A549 (cell line): ENCODE measurements around the gene YAE1. TPM values are rescaled to one million over a fixed set of nuclear protein-coding genes. Genes with fewer than 3 reads are reported as not detected.
"Not testable (repeated sequence)": the region's sequence is repeated elsewhere in the genome, so short reads cannot be mapped to it uniquely, and the experiment has no call there.

Experiments used
- ATAC-seq, 2 experiments: fragments of 200-7000 bp in 1 of 2; fragments of >200 bp in 1 of 2; cut with Nextera tagmentation in 1 of 2; cut with Tn5 transposase in 1 of 2; 3 replicates each; pipeline versions ENCODE4 v1.8.0 to v1.9.1; 2018 to 2020; ENCODE audit warnings: mild to moderate bottlenecking in 1 of 2, moderate library complexity in 1 of 2
- CTCF ChIA-PET: fragments of 300-600 bp; sonication (Branson Sonifier 250); formaldehyde crosslinking; extraction: SDS; loops from one replicate; lab custom pipeline; 2021; ENCODE audit warnings: antibody characterized with exemption, inconsistent platforms; lab: Yijun Ruan, JAX
- POLR2A ChIA-PET: fragments of 350-600 bp; formaldehyde crosslinking; extraction: SDS; loops from one replicate; lab custom pipeline; 2021; ENCODE audit warnings: antibody characterized with exemption, inconsistent platforms; lab: Yijun Ruan, JAX
- DNase-seq, 2 experiments: peaks; one replicate each; pipeline versions ENCODE4 v3.0.0 to v3.0.0-alpha.2; 2011 to 2016; ENCODE audit warnings: low read depth in 1 of 2, low spot score in 1 of 2
- FAIRE-seq: peaks from 2 replicates; lab custom pipeline; 2011; peaks lifted over from hg19 to GRCh38; lab: Jason Lieb, UNC
- H3K27ac ChIP-seq, 2 experiments: fragments of >200 bp; sonication (Bioruptor Twin); formaldehyde crosslinking; 3 replicates each; pipeline ENCODE4 v1.5.1; 2016 to 2017
- H3K4me1 ChIP-seq: fragments of >200 bp; sonication (Bioruptor Twin); formaldehyde crosslinking; 3 replicates; pipeline ENCODE4 v1.6.1; 2016
- H3K4me2 ChIP-seq: fragments of >200 bp; sonication (Bioruptor Twin); formaldehyde crosslinking; 3 replicates; pipeline ENCODE4 v1.6.1; 2016
- H3K4me3 ChIP-seq: fragments of >200 bp; sonication (Bioruptor Twin); formaldehyde crosslinking; 3 replicates; pipeline ENCODE4 v1.5.1; 2016
- H3K9me3 ChIP-seq: fragments of >200 bp; sonication (Bioruptor Twin); formaldehyde crosslinking; 3 replicates; pipeline ENCODE4 v1.6.1; 2016
- ATOH8 ChIP-seq: fragments of 250-450 bp; sonication (Bioruptor Pico); IDR thresholded peaks from 2 replicates; pipeline ENCODE4 v1.5.0; 2020; ENCODE audit warnings: low read depth, mild to moderate bottlenecking, moderate library complexity
- BCL3 ChIP-seq: fragments of >200 bp; sonication (Bioruptor Twin); formaldehyde crosslinking; IDR thresholded peaks from 3 replicates; pipeline ENCODE4 v1.6.1; 2016
- BHLHE40 ChIP-seq: IDR thresholded peaks from 2 replicates; pipeline ENCODE4 v1.6.1; 2012; ENCODE audit warnings: low read depth, low read length, inconsistent platforms
- CBX8 ChIP-seq: fragments of 200-600 bp; sonication (generic); IDR thresholded peaks from 2 replicates; pipeline ENCODE4 v1.6.1; 2016
- CEBPB ChIP-seq, 2 experiments: fragments of >200 bp in 1 of 2; sonication (Bioruptor Twin) in 1 of 2; formaldehyde crosslinking in 1 of 2; IDR thresholded peaks; 2 replicates each; pipeline ENCODE4 v1.6.1; 2012 to 2016
- CHD2 ChIP-seq: fragments of 150-350 bp; IDR thresholded peaks from 2 replicates; pipeline ENCODE4 v1.6.1; 2014; ENCODE audit warnings: low read length; ENCODE audit not compliant: partially characterized antibody
- CHD4 ChIP-seq: fragments of 200-600 bp; sonication (generic); IDR thresholded peaks from 2 replicates; pipeline ENCODE4 v1.6.1; 2016; ENCODE audit warnings: antibody characterized with exemption, mild to moderate bottlenecking, borderline replicate concordance
- E2F6 ChIP-seq: IDR thresholded peaks from 2 replicates; pipeline ENCODE4 v1.6.1; 2012; ENCODE audit warnings: low read depth, borderline replicate concordance
- EHF ChIP-seq: fragments of 250-450 bp; sonication (Bioruptor Pico); IDR thresholded peaks from 2 replicates; pipeline ENCODE4 v1.5.0; 2020; ENCODE audit warnings: mild to moderate bottlenecking
- EHMT2 ChIP-seq: fragments of 200-600 bp; sonication (generic); IDR thresholded peaks from 2 replicates; pipeline ENCODE4 v1.6.1; 2016; ENCODE audit warnings: antibody characterized with exemption, low read depth, mild to moderate bottlenecking, moderate library complexity
- EP300 ChIP-seq, 2 experiments: fragments of >200 bp; sonication (Bioruptor Twin); formaldehyde crosslinking; IDR thresholded peaks; 2 replicates in 1 of 2; 3 replicates in 1 of 2; pipeline ENCODE4 v1.6.1; 2016 to 2017
- HES2 ChIP-seq: fragments of >200 bp; sonication (Bioruptor Twin); formaldehyde crosslinking; IDR thresholded peaks from 2 replicates; pipeline ENCODE4 v1.6.1; 2016
- HEYL ChIP-seq: fragments of 250-450 bp; sonication (Bioruptor Pico); IDR thresholded peaks from 2 replicates; pipeline ENCODE4 v1.8.0; 2021; ENCODE audit warnings: mild to moderate bottlenecking, moderate library complexity
- HMGXB4 ChIP-seq: fragments of 250-450 bp; sonication (Bioruptor Pico); IDR thresholded peaks from 2 replicates; pipeline ENCODE4 v1.5.0; 2021; ENCODE audit warnings: mild to moderate bottlenecking, moderate library complexity, borderline replicate concordance
- HOXB13 ChIP-seq: fragments of 250-450 bp; sonication (Bioruptor Pico); IDR thresholded peaks from 2 replicates; pipeline ENCODE4 v1.5.0; 2020; ENCODE audit warnings: low read depth, mild to moderate bottlenecking, moderate library complexity
- HOXB5 ChIP-seq: fragments of 250-450 bp; sonication (Bioruptor Pico); IDR thresholded peaks from 2 replicates; pipeline ENCODE4 v1.5.0; 2020; ENCODE audit warnings: mild to moderate bottlenecking, moderate library complexity
- JUNB ChIP-seq: fragments of >200 bp; sonication (Bioruptor Twin); formaldehyde crosslinking; IDR thresholded peaks from 2 replicates; pipeline ENCODE4 v1.6.1; 2016
- KDM1A ChIP-seq: fragments of 200-600 bp; sonication (generic); IDR thresholded peaks from 2 replicates; pipeline ENCODE4 v1.6.1; 2016; ENCODE audit warnings: low read depth, mild to moderate bottlenecking
- KDM5A ChIP-seq: fragments of 200-600 bp; sonication (generic); IDR thresholded peaks from 2 replicates; pipeline ENCODE4 v1.6.1; 2016; ENCODE audit warnings: antibody characterized with exemption, mild to moderate bottlenecking
- MAZ ChIP-seq: fragments of 150-350 bp; IDR thresholded peaks from 2 replicates; pipeline ENCODE4 v1.6.1; 2014; ENCODE audit warnings: antibody characterized with exemption, low read depth, low read length, borderline replicate concordance
- NR3C1 ChIP-seq: fragments of >200 bp; sonication (Bioruptor Twin); formaldehyde crosslinking; IDR thresholded peaks from 3 replicates; pipeline ENCODE4 v1.6.1; 2017
- PHF8 ChIP-seq: fragments of 200-600 bp; sonication (generic); IDR thresholded peaks from 2 replicates; pipeline ENCODE4 v1.6.1; 2016; ENCODE audit warnings: low read depth, mild to moderate bottlenecking, antibody characterized with exemption, moderate library complexity, borderline replicate concordance
- RCOR1 ChIP-seq: fragments of 150-350 bp; IDR thresholded peaks from 2 replicates; pipeline ENCODE4 v1.6.1; 2014; ENCODE audit warnings: antibody characterized with exemption, low read length, low read depth
- TP53 ChIP-seq: fragments of 250-450 bp; sonication (Bioruptor Pico); IDR thresholded peaks from 2 replicates; pipeline ENCODE4 v1.5.0; 2021; ENCODE audit warnings: mild to moderate bottlenecking, moderate library complexity
- WGBS: methylation state at CpG from one replicate; pipeline ENCODE4 v1.1.6; 2017; ENCODE audit errors: missing lambda C conversion rate; 5-methylcytosine and 5-hydroxymethylcytosine counted together
- polyA plus RNA-seq, 4 experiments: library from polyadenylated mRNA; depleted of rRNA in 3 of 4; stranded (reverse); fragments of >200 nt; fragmentation: RNase III in 1 of 4; extraction: RNeasy Plus Mini Kit Qiagen cat#74134 plus additional on column Dnase treatment in 1 of 4; gene quantifications; 2 replicates in 3 of 4; 3 replicates in 1 of 4; pipeline ENCODE4 v1.2.3, GENCODE V29; 2011 to 2017

YAE1 gene
- polyA plus RNA-seq, 2 of the 4 experiments (the other 2 are of a cell fraction) = 59.1 to 61.2 TPM

- FAIRE-seq (no peak), ATAC-seq (no peak), DNase-seq (no peak)
- Histone ChIP-seq H3K4me1 (no peaks in the 10 kb centered on the region), H3K4me2 (no peak overlapping the region), H3K9me3 (peaks cover 7% of the 10 kb centered on the region; the same call in 1 of the 3 replicates), H3K27ac (no peak overlapping the region), H3K4me3 (no peak overlapping the region)
- ChIA-PET POLR2A (no interaction called here), CTCF (interaction anchor here (0.7 kb wide), 1 partner anchor 745 kb away, joined by 3 read pairs; no protein-coding TSS in a partner anchor)
- TF ChIP-seq EHF (no peak), HES2 (no peak), JUNB (no peak), CHD4 (no peak), EP300 (IDR thresholded peaks at IDR 0.05) (no peak), PHF8 (no peak), KDM5A (no peak), BHLHE40 (no peak)
- 23% methylated on average over 3 of the region's 3 CpGs for WGBS
Measured at GRCh38 chr7:39541511-39541910, 24.7 kb upstream of the YAE1 start.

GRCh38 chr7:39544774-39545173 is 21.4 kb upstream of the YAE1 start:
- FAIRE-seq, CTCF ChIA-PET, H3K27ac ChIP-seq, ATAC-seq, H3K4me1 ChIP-seq, H3K4me3 ChIP-seq, POLR2A ChIA-PET, DNase-seq, H3K4me2 ChIP-seq: not testable (repeated sequence)
- peaks cover 27% of the 10 kb centered on the region for H3K9me3 ChIP-seq
- 28% methylated on average over 2 of the region's 2 CpGs for WGBS

- H3K4me1 ChIP-seq = no peaks in the 10 kb centered on the region
- peaks cover 27% of the 10 kb centered on the region for H3K9me3 ChIP-seq
- no peak overlapping the region for H3K27ac ChIP-seq
- ATAC-seq = no peak
- no peak for TF ChIP-seq MAZ
- peak; percentile 74; the same call in 1 of the 2 replicates for TF ChIP-seq KDM1A
- TF ChIP-seq, all 56 proteins: peak for 1
- WGBS = 6% methylated on average over 2 of the region's 2 CpGs
- Histone ChIP-seq H3K4me3 (no peak overlapping the region), H3K4me2 (no peak overlapping the region)
- no peak for FAIRE-seq
- no peak for DNase-seq
- ChIA-PET POLR2A (no interaction called here), CTCF (interaction anchor here (1.3 kb wide), 1 partner anchor 11 kb away, joined by 3 read pairs; no protein-coding TSS in a partner anchor)
Measured at GRCh38 chr7:39547336-39547735, 18.9 kb upstream of the YAE1 start.

GRCh38 chr7:39550411-39550810 is 15.8 kb upstream of the YAE1 start:
- Histone ChIP-seq H3K4me2 (no peak overlapping the region), H3K4me1 (no peaks in the 10 kb centered on the region)
- CTCF ChIA-PET = no interaction called here
- TF ChIP-seq HOXB5 (CRISPR knock-in tag) (no peak), HOXB13 (no peak), HEYL (CRISPR knock-in tag) (no peak), NR3C1 (no peak), CBX8 (no peak), TP53 (CRISPR knock-in tag) (no peak), RCOR1 (no peak), EHMT2 (no peak)
- TF ChIP-seq, all 56 proteins: peak for 0
- no peak for DNase-seq
- Histone ChIP-seq H3K4me3 (no peak overlapping the region), H3K27ac (no peak overlapping the region), H3K9me3 (peaks cover 27% of the 10 kb centered on the region)
- no peak for FAIRE-seq
- POLR2A ChIA-PET = no interaction called here
- no peak for ATAC-seq
- 89% methylated on average over 2 of the region's 2 CpGs for WGBS

GRCh38 chr7:39553436-39553835 is 12.8 kb upstream of the YAE1 start:
- DNase-seq (no peak), ATAC-seq (no peak), FAIRE-seq (no peak)
- H3K4me3 ChIP-seq = no peak overlapping the region
- ChIA-PET POLR2A (no interaction called here), CTCF (interaction anchor here (1.7 kb wide), 1 partner anchor 13 kb away, joined by 3 read pairs; no protein-coding TSS in a partner anchor)
- no peaks in the 10 kb centered on the region for H3K4me1 ChIP-seq
- H3K4me2 ChIP-seq = no peak overlapping the region
- peaks cover under 1% of the 10 kb centered on the region; the same call in 1 of the 3 replicates for H3K9me3 ChIP-seq
- WGBS = 44% methylated on average over 3 of the region's 3 CpGs
- H3K27ac ChIP-seq = no peak overlapping the region
- TF ChIP-seq ATOH8 (no peak), NR3C1 (no peak), CEBPB (IDR thresholded peaks at IDR 0.05) (no peak), HMGXB4 (CRISPR knock-in tag) (no peak), BCL3 (no peak), HOXB13 (no peak), E2F6 (no peak), CHD2 (no peak)
